Mesothelial cell of epicardium (in vitro differentiated cells): ENCODE data around the gene ALG5. TPM values are rescaled to one million over a fixed set of nuclear protein-coding genes. Genes with fewer than 3 reads are reported as not detected.
A peak's percentile ranks its signal among the peaks of the same experiment; 100 is the strongest.

ENCODE experiments used
- DNase-seq, 2 experiments: peaks; one replicate each; pipeline ENCODE4 v3.0.0; 2021; ENCODE audit warnings: low spot score in 2 of 2; ENCODE audit not compliant: unreplicated experiment in 2 of 2
- H3K27ac Mint-ChIP-seq: 2 replicates; pipeline ENCODE4 v1.8.0; 2021; ENCODE audit warnings: mixed read lengths
- H3K27me3 Mint-ChIP-seq: 2 replicates; pipeline ENCODE4 v1.8.0; 2021; ENCODE audit warnings: low read depth, mixed read lengths
- H3K36me3 Mint-ChIP-seq: 2 replicates; pipeline ENCODE4 v1.8.0; 2021; ENCODE audit warnings: mixed read lengths
- H3K4me1 Mint-ChIP-seq: 2 replicates; pipeline ENCODE4 v1.8.0; 2021; ENCODE audit warnings: mixed read lengths
- H3K4me3 Mint-ChIP-seq: 2 replicates; pipeline ENCODE4 v1.8.0; 2021; ENCODE audit warnings: mild to moderate bottlenecking, moderate library complexity, mixed read lengths
- H3K9me3 Mint-ChIP-seq: 2 replicates; pipeline ENCODE4 v1.8.0; 2021; ENCODE audit warnings: mixed read lengths
- total RNA-seq: library from RNA; stranded (reverse); gene quantifications from 3 replicates; pipeline ENCODE4 v1.2.1, GENCODE V29; 2021
- TF ChIP-seq, protein P1 (sequence below): fragments of 200-600 bp; sonication (generic); IDR thresholded peaks from one replicate; pipeline ENCODE4 v1.5.0; 2021; ENCODE audit warnings: antibody characterized with exemption; ENCODE audit not compliant: unreplicated experiment

ALG5 gene, protein sequence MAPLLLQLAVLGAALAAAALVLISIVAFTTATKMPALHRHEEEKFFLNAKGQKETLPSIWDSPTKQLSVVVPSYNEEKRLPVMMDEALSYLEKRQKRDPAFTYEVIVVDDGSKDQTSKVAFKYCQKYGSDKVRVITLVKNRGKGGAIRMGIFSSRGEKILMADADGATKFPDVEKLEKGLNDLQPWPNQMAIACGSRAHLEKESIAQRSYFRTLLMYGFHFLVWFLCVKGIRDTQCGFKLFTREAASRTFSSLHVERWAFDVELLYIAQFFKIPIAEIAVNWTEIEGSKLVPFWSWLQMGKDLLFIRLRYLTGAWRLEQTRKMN
- total RNA-seq = 27.1 to 30.7 TPM (median 27.2 TPM) in 3 replicates

DNA sequence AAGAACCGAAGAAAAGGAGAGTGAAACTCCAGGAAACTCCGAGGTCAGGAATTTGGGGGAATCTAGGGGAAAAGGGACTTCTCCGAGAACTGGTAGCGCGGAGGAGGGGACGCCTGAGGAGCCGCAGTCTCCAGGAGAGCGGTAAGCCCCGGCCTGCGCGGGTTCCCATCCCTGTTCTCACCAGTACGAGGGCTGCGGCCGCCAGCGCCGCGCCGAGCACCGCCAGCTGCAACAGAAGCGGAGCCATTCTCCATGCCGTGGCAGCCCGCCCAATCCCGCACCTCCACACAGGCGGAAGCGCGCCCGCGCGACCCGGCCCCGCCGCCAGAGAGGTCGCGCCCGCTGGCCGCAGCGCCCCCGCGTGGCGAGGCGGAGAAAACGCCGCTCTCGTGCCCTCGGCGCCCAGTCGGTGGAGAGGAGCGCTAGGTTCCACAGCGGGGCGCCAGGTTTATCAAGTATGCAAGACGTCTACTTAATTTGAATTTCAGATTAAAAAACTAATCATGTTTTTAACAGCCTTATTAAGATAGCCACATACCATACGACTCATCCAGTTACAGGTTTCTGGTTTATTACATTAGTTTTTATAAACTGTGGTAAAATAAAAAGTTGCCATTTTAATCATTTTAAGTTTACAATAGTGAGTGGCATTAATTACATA, at the start of gene ALG5:
Gene ALG5, minus strand, starts transcription at position 287 of the 661 bp plus-strand sequence. Its CDS starts 40 bp downstream, at position 247.
- Mint-ChIP-seq H3K4me1 (peaks cover 32% of the 10 kb centered on the region), H3K4me3 (peak within 1 kb of the TSS; percentile 100), H3K9me3 (no peaks in the 10 kb centered on the region), H3K27ac (peak within 1 kb of the TSS; percentile 100), H3K36me3 (peaks cover 5% of the 10 kb centered on the region), H3K27me3 (no peaks in the 10 kb centered on the region)
- TF ChIP-seq, protein P1, sequence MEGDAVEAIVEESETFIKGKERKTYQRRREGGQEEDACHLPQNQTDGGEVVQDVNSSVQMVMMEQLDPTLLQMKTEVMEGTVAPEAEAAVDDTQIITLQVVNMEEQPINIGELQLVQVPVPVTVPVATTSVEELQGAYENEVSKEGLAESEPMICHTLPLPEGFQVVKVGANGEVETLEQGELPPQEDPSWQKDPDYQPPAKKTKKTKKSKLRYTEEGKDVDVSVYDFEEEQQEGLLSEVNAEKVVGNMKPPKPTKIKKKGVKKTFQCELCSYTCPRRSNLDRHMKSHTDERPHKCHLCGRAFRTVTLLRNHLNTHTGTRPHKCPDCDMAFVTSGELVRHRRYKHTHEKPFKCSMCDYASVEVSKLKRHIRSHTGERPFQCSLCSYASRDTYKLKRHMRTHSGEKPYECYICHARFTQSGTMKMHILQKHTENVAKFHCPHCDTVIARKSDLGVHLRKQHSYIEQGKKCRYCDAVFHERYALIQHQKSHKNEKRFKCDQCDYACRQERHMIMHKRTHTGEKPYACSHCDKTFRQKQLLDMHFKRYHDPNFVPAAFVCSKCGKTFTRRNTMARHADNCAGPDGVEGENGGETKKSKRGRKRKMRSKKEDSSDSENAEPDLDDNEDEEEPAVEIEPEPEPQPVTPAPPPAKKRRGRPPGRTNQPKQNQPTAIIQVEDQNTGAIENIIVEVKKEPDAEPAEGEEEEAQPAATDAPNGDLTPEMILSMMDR = peak; percentile 94
- DNase-seq = peak; percentile 85 to 95

- TF ChIP-seq, protein P1 = no peak
- Mint-ChIP-seq H3K27me3 (no peaks in the 10 kb centered on the region), H3K4me3 (no peak overlapping the region), H3K4me1 (peaks cover 8% of the 10 kb centered on the region), H3K27ac (no peak overlapping the region), H3K9me3 (no peaks in the 10 kb centered on the region), H3K36me3 (peaks cover 20% of the 10 kb centered on the region)
- DNase-seq = no peak
Measured at GRCh38 chr13:37047846-37048245, 48.7 kb upstream of the ALG5 start.

DNA sequence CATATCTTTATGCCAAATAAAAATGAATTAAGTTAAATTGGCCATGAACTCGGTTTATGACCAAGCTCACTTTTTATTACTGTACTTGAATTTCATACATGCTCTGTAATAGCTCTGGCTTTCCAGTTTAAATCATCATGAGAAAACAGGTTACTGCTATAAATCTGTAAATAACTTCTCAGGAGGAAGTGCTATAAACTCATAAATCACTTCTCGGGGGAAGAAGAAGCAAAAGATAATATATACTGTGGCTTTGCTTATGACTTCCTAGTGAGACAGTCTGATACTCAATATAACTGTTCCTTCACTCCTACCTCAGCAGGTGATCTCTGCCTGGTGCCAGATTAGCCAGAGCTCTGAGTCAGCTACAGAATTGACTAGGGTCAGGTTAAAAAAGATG, 47.9 kb upstream of the ALG5 start:
- TF ChIP-seq, protein P1 = no peak
- Mint-ChIP-seq H3K36me3 (peaks cover 21% of the 10 kb centered on the region), H3K4me3 (no peak overlapping the region), H3K4me1 (peaks cover 4% of the 10 kb centered on the region), H3K27me3 (no peaks in the 10 kb centered on the region), H3K9me3 (no peaks in the 10 kb centered on the region), H3K27ac (peak overlapping the region; percentile 64)
- no peak for DNase-seq

GRCh38 chr13:37046062-37046461, 46.9 kb upstream of the ALG5 start:
- no peaks in the 10 kb centered on the region for H3K27me3 Mint-ChIP-seq
- no peak overlapping the region for H3K27ac Mint-ChIP-seq
- no peaks in the 10 kb centered on the region for H3K9me3 Mint-ChIP-seq
- H3K4me3 Mint-ChIP-seq = no peak overlapping the region
- peaks cover 4% of the 10 kb centered on the region for H3K4me1 Mint-ChIP-seq
- TF ChIP-seq, protein P1 = no peak
- DNase-seq = no peak
- H3K36me3 Mint-ChIP-seq = peaks cover 23% of the 10 kb centered on the region

- H3K27me3 Mint-ChIP-seq = no peaks in the 10 kb centered on the region
- H3K27ac Mint-ChIP-seq = no peak overlapping the region
- no peak overlapping the region for H3K4me3 Mint-ChIP-seq
- no peak for DNase-seq
- TF ChIP-seq, protein P1 = no peak
- H3K36me3 Mint-ChIP-seq = peaks cover 50% of the 10 kb centered on the region
- no peaks in the 10 kb centered on the region for H3K4me1 Mint-ChIP-seq
- no peaks in the 10 kb centered on the region for H3K9me3 Mint-ChIP-seq
Measured at GRCh38 chr13:37040789-37041188, 41.6 kb upstream of the ALG5 start.
